Endodermal cell (in vitro differentiated cells): ENCODE results near the gene AP1G2. TPM values are rescaled to one million over a fixed set of nuclear protein-coding genes. Genes with fewer than 3 reads are reported as not detected.

Experiments
- DNase-seq: peaks from one replicate; pipeline ENCODE4 v3.0.0-alpha.2; 2017
- H3K27ac ChIP-seq: 2 replicates; pipeline ENCODE4 v1.5.1; 2013; ENCODE audit warnings: mild to moderate bottlenecking, low read depth, low read length, moderate library complexity
- H3K27me3 ChIP-seq: 2 replicates; pipeline ENCODE4 v1.6.1; 2013; ENCODE audit warnings: mild to moderate bottlenecking, low read length, moderate library complexity; ENCODE audit not compliant: insufficient read depth, control insufficient read depth, poor library complexity, severe bottlenecking
- H3K36me3 ChIP-seq: 2 replicates; pipeline ENCODE4 v1.7.0; 2013; ENCODE audit warnings: mild to moderate bottlenecking, low read length, moderate library complexity; ENCODE audit not compliant: control insufficient read depth, insufficient read depth
- H3K4me1 ChIP-seq: one replicate; pipeline ENCODE4 v1.7.0; 2013; ENCODE audit warnings: low read length; ENCODE audit not compliant: control insufficient read depth, insufficient read depth
- H3K4me3 ChIP-seq: 2 replicates; pipeline ENCODE4 v1.5.1; 2013; ENCODE audit warnings: mild to moderate bottlenecking, low read length, moderate library complexity
- H3K9ac ChIP-seq: 2 replicates; pipeline ENCODE4 v1.6.1; 2013; ENCODE audit warnings: mild to moderate bottlenecking, low read length, moderate library complexity; ENCODE audit not compliant: poor library complexity, severe bottlenecking; ENCODE audit errors: extremely low read depth
- H3K9me3 ChIP-seq: 2 replicates; pipeline ENCODE4 v1.6.1; 2013; ENCODE audit warnings: mild to moderate bottlenecking, low read length, moderate library complexity; ENCODE audit not compliant: control insufficient read depth
- H3K27ac Mint-ChIP-seq: 2 replicates; pipeline ENCODE4 v1.8.0; 2020; ENCODE audit warnings: mixed read lengths
- H3K27me3 Mint-ChIP-seq: 2 replicates; pipeline ENCODE4 v1.8.0; 2021; ENCODE audit warnings: mild to moderate bottlenecking, mixed read lengths; ENCODE audit not compliant: insufficient read depth
- H3K36me3 Mint-ChIP-seq: 2 replicates; pipeline ENCODE4 v1.8.0; 2020; ENCODE audit warnings: low read depth, mixed read lengths
- H3K4me1 Mint-ChIP-seq: 2 replicates; pipeline ENCODE4 v1.8.0; 2020; ENCODE audit warnings: mixed read lengths
- H3K4me3 Mint-ChIP-seq: 2 replicates; pipeline ENCODE4 v1.8.0; 2020; ENCODE audit warnings: mild to moderate bottlenecking, moderate library complexity, mixed read lengths
- H3K9me3 Mint-ChIP-seq: 2 replicates; pipeline ENCODE4 v1.8.0; 2020; ENCODE audit warnings: mild to moderate bottlenecking, mixed read lengths
- CTCF ChIP-seq: fragments of 200-600 bp; sonication (generic); conservative IDR thresholded peaks from 2 replicates; pipeline ENCODE4 v1.5.0; 2021; ENCODE audit warnings: antibody characterized with exemption, mild to moderate bottlenecking
- WGBS, 2 experiments: methylation state at CpG; one replicate each; pipeline versions ENCODE4 v1.1.5 to v1.1.7; 2013; ENCODE audit warnings: missing lambda C conversion rate in 2 of 2, mixed read lengths in 1 of 2; ENCODE audit not compliant: insufficient coverage in 1 of 2, insufficient read length in 1 of 2; 5-methylcytosine and 5-hydroxymethylcytosine counted together
- total RNA-seq, 2 donors: library from RNA; stranded (reverse); fragmentation: NEBNext Ultra II Directional in 1 of 2; extraction: Animal tissue kit (Norgen Biotek cat#: 25700) in 1 of 2; gene quantifications; 2 replicates in 1 of 2; 3 replicates in 1 of 2; pipeline ENCODE4 v1.2.1, GENCODE V29; 2021

Gene AP1G2
- total RNA-seq, 2 donors from 2014 or later = 203 to 209 TPM

GRCh38 chr14:23565626-23566025, 2.0 kb downstream of the AP1G2 start:
- no peak overlapping the region for H3K4me3 ChIP-seq
- no peaks in the 10 kb centered on the region for H3K9me3 Mint-ChIP-seq
- peaks cover 11% of the 10 kb centered on the region for H3K4me1 ChIP-seq
- 84 to 93% methylated on average over 4 to 11 of the region's 11 CpGs for WGBS, 2 experiments
- no peaks in the 10 kb centered on the region for H3K9me3 ChIP-seq
- H3K27ac Mint-ChIP-seq = no peak overlapping the region
- H3K36me3 Mint-ChIP-seq = peaks cover 43% of the 10 kb centered on the region
- H3K4me3 Mint-ChIP-seq = no peak overlapping the region
- H3K27ac ChIP-seq = no peak overlapping the region
- H3K36me3 ChIP-seq = peaks cover 52% of the 10 kb centered on the region
- no peak for TF ChIP-seq CTCF
- no peak for DNase-seq
- no peak overlapping the region for H3K9ac ChIP-seq
- no peaks in the 10 kb centered on the region for H3K27me3 Mint-ChIP-seq
- peaks cover 20% of the 10 kb centered on the region for H3K4me1 Mint-ChIP-seq
- no peaks in the 10 kb centered on the region for H3K27me3 ChIP-seq

GRCh38 chr14:23564876-23565275, 2.7 kb downstream of the AP1G2 start:
- no peak for TF ChIP-seq CTCF
- Mint-ChIP-seq H3K36me3 (peaks cover 49% of the 10 kb centered on the region), H3K27me3 (no peaks in the 10 kb centered on the region), H3K9me3 (no peaks in the 10 kb centered on the region), H3K27ac (no peak overlapping the region), H3K4me3 (no peak overlapping the region), H3K4me1 (peaks cover 20% of the 10 kb centered on the region)
- H3K4me1 ChIP-seq = peaks cover 11% of the 10 kb centered on the region
- H3K27ac ChIP-seq = no peak overlapping the region
- DNase-seq = no peak
- no peak overlapping the region for H3K4me3 ChIP-seq
- WGBS, 2 experiments = 94 to 97% methylated on average over 6 of the region's 7 CpGs
- H3K36me3 ChIP-seq = peaks cover 60% of the 10 kb centered on the region
- H3K27me3 ChIP-seq = no peaks in the 10 kb centered on the region
- H3K9ac ChIP-seq = no peak overlapping the region
- no peaks in the 10 kb centered on the region for H3K9me3 ChIP-seq

- Histone ChIP-seq H3K9me3 (no peaks in the 10 kb centered on the region), H3K4me3 (no peak overlapping the region), H3K27ac (no peak overlapping the region), H3K4me1 (peaks cover 11% of the 10 kb centered on the region), H3K9ac (no peak overlapping the region), H3K27me3 (no peaks in the 10 kb centered on the region), H3K36me3 (peaks cover 65% of the 10 kb centered on the region)
- H3K36me3 Mint-ChIP-seq = peaks cover 54% of the 10 kb centered on the region
- peaks cover 18% of the 10 kb centered on the region for H3K4me1 Mint-ChIP-seq
- H3K27ac Mint-ChIP-seq = no peak overlapping the region
- H3K9me3 Mint-ChIP-seq = no peaks in the 10 kb centered on the region
- no peak for DNase-seq
- no peak for TF ChIP-seq CTCF
- 94 to 96% methylated on average over 7 to 13 of the region's 13 CpGs for WGBS, 2 experiments
- H3K4me3 Mint-ChIP-seq = no peak overlapping the region
- H3K27me3 Mint-ChIP-seq = no peaks in the 10 kb centered on the region
These were observed 3.3 kb downstream of the AP1G2 start for GRCh38 chr14:23564181-23564812.
